GM18861 (cell line): Measurements from ENCODE around the gene GSN.

Experiments
- ATAC-seq: cut with Tn5 transposase; IDR thresholded peaks from one replicate; pipeline ENCODE4 v1.9.1; 2021; ENCODE audit not compliant: unreplicated experiment

Gene GSN

DNA sequence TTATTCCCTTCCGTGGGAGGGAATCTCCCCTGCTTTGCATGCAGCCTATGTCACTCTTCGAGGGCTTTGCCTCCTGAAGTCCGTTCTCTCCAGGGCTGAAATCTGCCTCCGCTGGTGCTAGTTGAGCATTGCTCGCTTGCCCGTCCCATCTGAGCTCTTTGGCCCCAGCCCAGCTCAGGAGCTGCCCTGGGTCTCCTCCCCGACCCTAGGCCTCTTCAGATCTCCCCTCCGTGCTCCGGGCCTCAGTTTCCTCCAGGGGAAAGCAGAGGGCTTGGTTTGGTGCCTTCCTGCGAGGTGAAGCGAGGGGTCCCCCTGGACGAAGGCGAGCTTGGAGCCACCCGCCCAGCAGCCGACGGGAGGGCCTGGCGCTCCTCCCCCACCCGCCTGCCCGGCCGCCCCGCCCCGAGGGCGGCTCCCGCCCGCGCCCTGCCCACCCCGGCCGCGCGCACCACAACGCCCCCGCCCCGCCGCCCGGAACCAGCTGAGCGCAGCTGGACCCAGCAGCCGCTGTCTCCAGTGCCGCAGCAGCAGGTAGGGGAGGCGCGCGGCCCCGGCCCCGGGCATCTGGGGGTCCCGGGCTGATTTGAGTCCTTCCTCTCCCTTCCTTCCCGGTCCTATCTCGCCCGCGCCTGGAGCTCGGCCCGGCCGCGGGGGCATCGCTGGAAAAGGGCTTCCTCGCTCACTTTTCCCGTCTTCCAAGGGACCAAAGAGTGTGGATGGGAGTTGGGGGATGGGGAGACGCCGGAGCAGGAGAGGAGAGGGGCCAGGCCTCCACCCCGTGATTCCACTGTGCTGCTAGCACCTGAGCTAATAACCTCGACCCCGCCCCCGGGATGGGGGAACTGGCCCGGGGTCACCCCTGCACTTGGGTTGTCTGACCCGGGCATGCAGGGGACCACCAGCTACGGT is at the start of gene GSN:
Gene GSN, plus strand, starts transcription at position 474 of the 909 bp plus-strand sequence. CDS start 33,810 bp downstream, outside the sequence.
- no peak for ATAC-seq

DNA sequence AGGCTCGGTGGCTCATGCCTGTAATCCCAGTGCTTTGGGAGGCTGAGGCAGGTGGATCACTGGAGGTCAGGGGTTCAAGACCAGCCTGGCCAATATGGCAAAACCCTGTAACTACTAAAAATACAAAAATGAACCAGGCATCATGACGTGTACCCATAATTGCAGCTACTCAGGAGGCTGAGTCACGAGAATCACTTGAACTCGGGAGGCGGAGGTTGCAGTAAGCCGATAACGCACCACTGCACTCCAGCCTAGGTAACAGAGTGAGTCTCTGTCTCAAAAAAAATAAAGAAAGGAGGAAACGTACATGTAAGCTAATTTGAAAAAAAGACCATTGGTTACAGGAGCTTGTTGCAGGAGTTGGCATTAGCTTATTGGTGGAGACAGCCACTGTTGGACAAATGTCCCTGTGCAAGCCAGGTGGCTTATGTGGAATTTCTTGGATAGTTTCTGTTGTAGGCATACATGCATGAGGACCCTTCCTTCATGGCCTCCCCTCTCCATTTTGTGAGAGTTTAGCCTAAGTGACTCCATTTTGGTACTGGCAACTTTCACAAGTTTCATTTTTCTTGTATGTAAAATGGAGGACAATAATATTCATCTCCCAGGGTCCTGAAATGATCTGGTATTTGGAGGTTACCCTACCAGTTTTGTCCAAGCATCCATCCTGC is 49.5 kb upstream of the GSN start:
- ATAC-seq = no peak

DNA sequence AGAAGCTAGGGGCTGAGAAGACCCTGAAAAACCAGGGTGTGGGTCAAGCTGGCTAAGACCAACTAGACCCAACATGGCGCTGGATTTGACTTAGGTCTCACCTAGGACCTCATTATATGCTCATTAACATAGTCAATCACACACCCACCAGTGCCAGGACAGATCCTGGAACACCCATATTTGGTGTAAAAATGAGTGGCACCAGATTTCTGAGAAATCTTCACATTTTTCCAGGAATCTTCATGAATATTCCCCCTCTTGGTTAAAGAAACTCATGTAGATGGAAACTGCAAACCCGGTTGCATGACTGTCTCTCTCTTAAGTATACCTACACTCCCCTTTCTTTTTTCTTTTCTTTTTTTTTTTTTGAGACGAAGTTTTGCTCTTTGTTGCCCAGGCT is 48.4 kb upstream of the GSN start:
- no peak for ATAC-seq

DNA sequence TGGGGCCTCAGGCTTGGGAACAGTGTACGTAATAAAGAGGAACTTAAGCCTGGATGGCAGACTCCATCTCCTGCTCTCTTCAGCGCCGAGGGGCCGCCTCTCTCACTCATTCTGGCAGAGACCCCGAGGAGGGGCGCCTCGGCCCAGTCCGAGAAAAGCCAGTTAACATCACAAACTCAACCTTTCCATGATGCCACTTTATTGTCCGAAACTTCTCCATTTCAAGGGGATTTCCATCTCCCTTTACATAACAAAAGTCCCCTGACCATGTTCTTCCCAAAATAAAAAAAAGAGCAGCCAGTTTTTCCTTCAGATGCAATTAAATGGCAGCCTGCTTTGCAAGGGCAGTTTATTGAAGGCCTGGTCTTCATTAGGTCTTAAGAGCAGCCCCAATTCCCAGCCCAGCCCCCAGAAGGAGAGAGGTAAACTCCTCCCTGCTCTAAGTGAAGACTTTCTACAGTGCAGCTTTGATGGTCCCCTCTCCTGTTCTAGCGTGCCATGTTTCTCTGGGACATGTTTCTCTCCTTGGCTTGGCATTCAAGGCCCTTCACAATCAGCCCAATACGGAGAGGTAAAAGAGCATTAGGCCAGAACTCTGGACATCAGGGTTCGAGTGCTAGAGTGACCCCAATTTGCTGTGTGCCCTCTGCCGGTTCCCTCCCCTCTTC is 46.8 kb upstream of the GSN start:
- no peak for ATAC-seq

DNA sequence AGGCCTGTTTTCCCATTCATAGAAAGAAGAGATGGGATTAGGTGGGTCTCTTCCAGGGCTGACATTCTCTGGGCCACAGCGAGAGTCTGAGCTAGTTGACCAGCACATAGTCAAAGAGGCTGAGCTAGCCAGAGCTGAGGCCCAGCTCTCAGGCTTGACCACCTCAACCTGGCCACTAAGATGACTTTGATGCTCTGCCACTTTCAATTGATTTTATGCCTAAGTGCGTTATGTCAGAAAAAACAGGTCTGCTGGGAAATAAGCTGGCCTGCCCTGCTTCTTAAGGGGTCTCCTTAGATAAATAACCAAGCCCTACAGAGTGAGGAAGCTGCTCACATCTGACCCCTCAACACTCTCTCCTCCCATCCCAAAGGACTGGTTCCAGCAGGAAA is 46.3 kb upstream of the GSN start:
- ATAC-seq = no peak

DNA sequence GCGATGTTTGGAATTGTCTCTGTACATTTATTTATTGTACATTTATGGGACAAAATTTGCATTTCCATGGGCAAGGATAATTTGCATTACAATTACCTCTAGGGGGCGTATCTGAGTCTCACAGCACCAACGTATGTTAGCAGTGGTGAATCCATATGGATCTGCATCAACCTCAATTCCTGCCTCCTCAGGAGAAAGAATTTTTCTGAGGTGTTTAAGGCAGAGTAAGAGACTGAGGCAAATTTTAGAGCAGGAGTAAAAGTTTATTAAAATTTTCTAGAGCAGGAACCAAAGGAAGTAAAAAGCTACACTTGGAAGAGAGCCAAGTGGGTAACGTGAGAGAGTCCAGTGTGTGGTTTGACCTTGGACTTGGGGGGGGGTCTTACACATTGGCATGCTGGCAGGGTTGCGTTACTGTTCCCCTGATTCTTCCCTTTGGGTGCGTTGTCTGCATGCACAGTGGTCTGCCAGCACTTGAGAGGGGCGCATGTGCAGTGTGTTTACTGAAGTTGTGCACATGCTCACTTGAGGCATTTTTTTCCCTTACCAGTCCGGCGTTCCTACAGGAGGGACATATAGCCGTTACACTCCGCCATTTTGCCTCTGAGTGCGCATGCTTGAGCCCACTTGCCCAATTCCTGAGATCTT is 45.3 kb upstream of the GSN start:
- ATAC-seq = no peak

DNA sequence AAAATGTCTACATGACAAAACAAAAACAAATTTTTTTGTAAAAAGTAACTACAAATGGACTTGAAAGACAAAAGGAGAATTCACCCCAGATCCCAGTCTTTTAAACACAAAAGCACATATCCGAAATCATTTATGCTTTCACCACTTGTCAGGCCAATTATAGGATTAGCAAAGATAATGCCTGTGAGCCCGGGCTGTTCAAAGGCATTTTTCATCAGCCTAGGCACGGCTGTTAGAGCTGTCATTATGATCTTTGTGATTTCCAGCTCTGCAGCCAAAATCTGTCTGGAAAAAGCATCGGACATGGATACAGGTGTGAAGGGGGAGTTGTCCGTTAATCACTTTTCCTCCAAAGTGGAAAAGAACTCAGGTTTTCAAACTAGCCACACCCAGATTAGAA is 42.7 kb upstream of the GSN start:
- no peak for ATAC-seq

DNA sequence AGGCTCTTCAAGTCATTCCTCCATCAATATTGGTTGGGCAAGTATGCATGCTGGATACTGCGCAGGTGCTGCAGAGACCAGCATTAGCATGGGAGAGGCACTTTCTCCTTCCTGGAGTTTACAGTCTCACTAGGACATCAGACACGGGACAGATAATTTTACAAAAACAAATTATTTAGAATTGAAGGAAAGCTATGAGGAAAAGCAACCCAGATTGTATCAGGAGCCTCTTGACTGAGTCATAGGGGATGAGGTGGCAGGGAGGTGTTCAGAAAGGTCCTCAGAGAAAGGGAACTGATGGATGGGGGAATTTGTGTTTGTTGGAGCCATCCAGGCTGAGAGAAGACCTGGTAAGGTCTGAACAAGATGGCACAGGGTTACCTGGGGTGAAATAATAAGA is 41.8 kb upstream of the GSN start:
- ATAC-seq = no peak

DNA sequence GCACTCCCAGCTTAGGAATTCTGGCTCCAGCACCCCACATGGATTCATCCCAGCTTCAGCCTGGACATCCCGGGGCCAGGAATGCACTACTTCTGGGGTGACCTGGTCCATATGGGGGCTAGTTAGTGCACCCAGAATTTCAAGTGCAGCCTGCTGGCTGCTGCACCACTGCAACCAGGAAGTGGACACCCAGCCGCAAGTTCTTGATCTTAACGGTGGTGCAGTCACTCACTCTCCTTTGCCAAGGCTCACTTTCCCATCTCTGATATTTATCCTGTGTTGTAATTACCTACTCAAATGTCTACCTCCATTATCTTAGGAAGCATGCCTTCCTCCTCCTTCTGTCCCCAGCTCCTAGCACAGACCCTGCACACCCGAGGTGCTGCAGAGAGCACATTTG is 40.1 kb upstream of the GSN start:
- ATAC-seq = no peak

DNA sequence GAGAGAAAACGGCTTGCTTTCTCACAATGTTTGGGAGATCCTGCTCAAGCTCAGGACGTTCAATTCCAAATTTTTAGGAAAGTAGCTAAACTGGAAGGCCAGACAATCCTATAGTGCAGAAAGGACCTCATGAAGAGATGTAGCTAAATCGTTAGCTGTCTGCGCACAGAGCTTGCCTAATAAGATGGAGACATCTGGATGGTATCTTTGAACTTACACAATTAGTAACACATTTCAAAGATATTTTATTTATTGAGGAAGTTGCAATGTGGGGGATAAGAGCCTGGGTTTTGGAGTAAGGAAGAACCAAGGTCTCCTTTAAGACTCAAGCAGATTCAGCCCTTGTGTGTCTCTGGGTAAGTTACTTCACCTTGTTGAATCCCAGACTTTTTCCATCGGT is 37.7 kb upstream of the GSN start:
- ATAC-seq = no peak

DNA sequence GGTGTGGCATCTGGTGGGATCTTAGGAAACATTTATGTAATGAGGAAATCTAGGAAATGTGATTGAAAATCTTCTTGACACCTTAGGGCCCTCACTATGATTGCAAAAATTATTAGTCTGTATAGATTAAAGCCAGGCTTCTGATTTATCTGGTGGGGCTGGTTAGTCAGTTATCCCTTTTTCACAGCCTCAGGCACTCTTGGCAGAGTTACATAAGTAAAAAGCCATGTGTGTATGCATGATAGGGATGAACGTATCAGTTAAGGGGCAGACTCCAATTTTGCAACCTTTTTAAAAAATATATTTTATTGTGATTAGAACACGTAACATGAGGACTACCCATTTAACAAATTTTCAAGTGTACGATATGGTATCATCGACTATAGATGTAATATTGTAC is 35.7 kb upstream of the GSN start:
- ATAC-seq = no peak

DNA sequence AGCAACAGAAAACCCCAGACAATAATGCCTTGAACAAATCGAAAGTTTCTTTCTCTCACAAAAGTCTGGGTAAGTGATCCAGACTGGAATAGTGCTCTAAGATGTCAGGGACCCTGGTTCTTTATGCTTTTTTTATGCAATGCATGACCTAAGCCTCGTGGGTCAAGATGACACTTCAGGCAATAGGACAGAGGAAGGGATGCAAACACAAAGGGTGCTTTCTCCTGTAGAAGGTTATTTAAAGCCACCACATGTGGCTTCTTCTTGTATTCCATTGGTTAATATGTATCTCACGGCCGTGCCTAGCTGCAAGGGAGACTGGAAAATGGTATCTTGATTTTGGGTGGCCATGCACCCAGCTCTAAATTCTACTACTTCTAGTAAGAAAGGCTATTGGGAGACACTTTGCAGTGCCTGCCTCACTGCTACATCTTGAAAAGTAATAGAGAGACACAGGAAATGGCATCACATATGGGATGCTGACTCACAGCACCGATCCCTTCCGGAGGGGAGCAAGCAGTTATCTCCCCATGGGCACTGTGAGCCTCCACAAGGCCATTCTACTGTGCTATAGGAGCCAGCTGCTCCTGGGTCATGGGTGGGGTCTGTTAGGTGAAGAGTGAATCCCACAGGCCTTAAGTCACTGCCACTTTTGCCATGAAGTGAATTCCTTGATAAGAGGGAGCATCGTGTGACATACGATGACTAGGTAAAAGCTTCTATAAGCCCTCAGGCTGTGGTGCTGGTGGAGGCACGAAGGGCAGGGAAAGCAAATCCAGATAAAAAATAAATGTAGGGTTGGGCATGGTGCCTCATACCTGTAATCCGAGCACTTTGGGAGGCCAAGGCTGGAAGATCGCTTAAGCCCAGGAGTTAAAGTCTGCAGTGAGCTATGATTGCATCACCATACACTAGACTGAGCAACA is 33.8 kb upstream of the GSN start:
- no peak for ATAC-seq

DNA sequence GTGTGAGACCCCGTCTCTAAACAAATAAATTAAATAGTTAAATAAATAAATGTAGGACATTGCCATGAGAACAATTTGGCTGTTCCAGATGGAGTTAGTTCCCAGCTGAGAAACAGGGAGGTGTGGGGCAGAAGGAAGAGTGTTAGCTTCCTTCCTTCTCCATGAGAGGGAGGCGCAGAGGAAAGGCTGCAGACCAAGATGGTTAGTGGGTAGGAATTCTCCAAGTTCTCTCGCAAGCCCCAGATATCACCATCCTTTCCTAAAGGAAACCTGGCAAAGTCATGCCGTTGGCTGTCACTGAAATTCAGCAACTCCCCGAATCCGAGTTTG is 33.2 kb upstream of the GSN start:
- no peak for ATAC-seq

DNA sequence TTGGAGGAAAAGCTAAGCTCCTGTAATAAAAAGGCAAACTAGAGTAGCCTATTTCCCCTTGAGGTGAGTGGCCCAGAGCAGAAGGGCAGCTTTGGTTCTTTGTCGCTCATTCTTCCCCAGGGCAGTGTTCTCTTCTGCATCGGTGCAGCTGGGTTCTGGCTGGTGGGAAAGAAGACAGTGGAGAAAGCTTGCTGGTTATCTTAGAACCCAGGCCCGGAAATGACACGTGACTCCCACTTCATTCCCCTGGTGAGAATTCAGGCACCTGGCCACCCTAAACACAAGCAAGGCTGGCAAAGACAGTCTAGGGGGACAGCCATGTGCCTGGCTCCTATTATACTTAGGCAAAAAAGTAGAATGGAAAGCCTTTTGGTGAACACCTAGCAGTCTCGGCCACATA is 32.5 kb upstream of the GSN start:
- no peak for ATAC-seq

DNA sequence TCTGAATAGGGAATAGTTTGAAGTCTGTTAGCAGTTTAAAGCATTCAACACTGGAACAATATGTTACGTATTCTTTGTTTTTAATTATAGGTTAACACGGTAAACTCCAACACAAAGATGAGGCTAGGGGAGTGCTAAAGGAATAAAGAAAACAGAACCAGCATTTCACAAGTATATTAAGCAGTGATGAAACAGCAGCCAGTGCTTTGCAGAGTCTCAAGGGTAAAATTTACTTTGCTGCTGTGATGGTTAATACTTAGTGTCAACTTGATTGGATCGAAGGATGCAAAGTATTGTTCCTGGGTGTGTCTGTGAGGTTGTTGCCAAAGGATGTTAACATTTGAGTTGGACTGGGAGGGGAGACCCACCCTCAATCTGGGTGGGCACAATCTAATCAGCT is 30.0 kb upstream of the GSN start:
- no peak for ATAC-seq

DNA sequence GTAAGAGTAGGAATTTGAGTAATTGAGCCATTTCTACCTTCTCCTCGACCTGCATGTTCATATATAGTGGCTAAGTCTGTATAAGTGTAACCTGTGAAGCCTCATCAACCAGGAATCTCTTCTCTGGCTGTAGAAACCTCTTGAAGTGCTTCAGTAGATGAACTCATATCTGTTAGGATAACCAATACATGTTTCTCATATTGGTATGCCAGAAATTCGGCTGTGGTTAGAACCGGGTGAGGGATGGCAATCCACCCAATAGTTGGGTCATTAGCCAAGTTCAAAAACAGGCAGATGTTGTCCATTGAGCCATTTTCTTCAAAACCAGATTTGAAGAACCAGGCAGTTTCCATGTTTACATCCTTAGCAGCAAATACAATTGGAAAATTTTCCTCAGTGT is 28.9 kb upstream of the GSN start:
- no peak for ATAC-seq

DNA sequence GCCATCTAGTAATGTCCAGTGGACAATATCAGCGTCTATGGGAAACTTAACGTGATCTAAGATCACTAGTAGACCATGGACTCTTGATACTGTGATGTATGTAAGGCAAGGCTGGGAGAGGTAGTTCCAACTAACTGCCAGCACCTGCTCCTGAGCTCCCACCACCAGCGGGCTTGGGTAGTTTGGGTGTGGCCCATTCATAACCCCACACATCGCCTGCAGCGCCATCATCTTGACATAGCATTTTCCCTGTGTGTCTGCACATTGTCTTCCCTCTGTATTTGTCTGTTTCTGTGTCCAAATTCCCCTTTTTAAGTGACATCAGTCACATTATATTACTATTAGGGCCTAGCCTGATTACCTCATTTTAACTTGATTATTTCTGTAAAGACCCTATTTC is 28.1 kb upstream of the GSN start:
- ATAC-seq = no peak

DNA sequence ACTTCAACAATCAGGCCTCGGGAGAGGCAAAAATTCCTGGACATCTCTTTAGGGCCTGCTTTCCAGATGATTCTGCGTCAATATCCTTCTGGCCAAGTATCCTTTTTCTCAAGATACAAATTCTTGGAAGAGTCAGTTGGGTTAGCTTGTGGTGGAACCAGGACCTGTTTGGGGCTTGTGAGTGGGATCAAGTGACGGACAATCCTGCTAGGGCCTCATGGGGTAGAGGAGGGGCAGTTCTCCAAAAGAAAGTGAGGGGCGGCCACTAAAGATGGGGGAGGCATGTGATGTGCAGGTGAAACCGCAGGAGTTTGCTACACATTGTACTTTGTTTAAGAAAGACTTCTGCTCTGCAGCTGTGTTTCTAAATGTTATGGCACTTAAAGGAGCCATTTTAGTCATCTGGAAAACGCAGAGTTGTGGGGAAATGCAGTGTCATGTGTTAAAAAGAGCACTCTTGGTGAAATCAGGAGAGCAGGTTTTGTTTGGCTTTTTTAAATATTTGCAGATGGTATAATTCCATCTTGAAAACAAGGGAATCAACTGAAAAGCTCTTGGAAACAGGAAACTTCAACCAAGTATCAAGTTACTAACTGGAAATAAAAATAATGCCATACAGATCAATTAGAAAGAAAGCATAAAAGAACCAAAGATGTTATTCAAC is 27.4 kb upstream of the GSN start:
- ATAC-seq = no peak

DNA sequence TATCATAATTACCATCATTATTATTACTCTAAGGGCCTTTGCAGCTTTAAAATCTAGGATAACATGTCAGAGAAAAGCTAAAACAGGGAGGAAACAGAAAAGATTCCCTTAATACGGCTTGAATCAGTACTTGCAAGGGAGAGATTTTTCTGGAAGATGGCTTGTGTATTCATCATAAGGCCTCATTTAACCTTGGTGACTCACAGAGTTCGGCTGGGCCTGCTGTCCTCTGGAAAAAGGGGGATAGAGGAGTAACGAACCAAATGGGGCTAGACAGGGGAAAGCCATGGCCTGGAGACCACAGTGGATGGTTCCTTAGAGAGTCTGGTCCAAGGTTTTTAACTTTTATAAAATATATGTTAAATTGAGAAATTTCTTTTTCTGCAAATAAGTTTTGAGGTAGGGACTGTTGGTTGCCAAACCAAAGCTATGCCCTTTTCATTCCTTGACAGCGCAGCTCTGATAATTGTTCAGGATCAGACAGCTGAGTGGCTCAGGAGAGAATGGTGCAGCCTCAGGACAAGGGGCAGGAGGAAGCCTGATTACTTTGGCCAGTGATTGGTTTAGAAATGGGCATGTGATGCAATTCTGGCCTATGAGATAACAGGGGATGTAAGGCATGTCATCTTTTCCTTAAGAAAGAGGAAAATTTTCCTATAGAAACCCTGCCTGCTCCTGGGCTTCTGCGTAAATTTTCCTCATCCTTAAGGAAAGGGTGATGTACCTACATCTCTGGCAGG is 25.6 kb upstream of the GSN start:
- ATAC-seq = no peak
